H9 (cell line): ENCODE results near the gene KIRREL3. TPM values are rescaled to one million over a fixed set of nuclear protein-coding genes. Genes with fewer than 3 reads are reported as not detected.

Source experiments
- DNase-seq: peaks from one replicate; pipeline ENCODE4 v3.0.0-alpha.2; 2017
- H2AFZ ChIP-seq: one replicate; pipeline ENCODE4 v1.6.1; 2013; ENCODE audit warnings: mild to moderate bottlenecking, low read length, control low read depth, moderate library complexity
- H2AK5ac ChIP-seq: 2 replicates; pipeline ENCODE4 v1.6.1; 2013; ENCODE audit warnings: low read length, control low read depth, mixed read lengths; ENCODE audit not compliant: insufficient read length
- H2BK120ac ChIP-seq: one replicate; pipeline ENCODE4 v1.6.1; 2013; ENCODE audit warnings: low read depth, mild to moderate bottlenecking, low read length, control low read depth, inconsistent platforms; ENCODE audit not compliant: poor library complexity, severe bottlenecking
- H2BK12ac ChIP-seq: 2 replicates; pipeline ENCODE4 v1.6.1; 2013; ENCODE audit warnings: low read length, control low read depth, mixed read lengths, low read depth; ENCODE audit not compliant: insufficient read length
- H2BK15ac ChIP-seq: 2 replicates; pipeline ENCODE4 v1.6.1; 2013; ENCODE audit warnings: low read depth, low read length, control low read depth
- H2BK20ac ChIP-seq: one replicate; pipeline ENCODE4 v1.6.1; 2013; ENCODE audit warnings: low read depth, mild to moderate bottlenecking, low read length, control low read depth, inconsistent platforms; ENCODE audit not compliant: poor library complexity, severe bottlenecking
- H2BK5ac ChIP-seq: 2 replicates; pipeline ENCODE4 v1.6.1; 2013; ENCODE audit warnings: low read length, control low read depth, mixed read lengths; ENCODE audit not compliant: insufficient read length
- H3K14ac ChIP-seq: 2 replicates; pipeline ENCODE4 v1.6.1; 2013; ENCODE audit warnings: low read length, control low read depth; ENCODE audit not compliant: insufficient read depth
- H3K18ac ChIP-seq: 2 replicates; pipeline ENCODE4 v1.6.1; 2013; ENCODE audit warnings: low read depth, mild to moderate bottlenecking, mixed read lengths, low read length, control low read depth; ENCODE audit not compliant: insufficient read length
- H3K23ac ChIP-seq: 2 replicates; pipeline ENCODE4 v1.6.1; 2013; ENCODE audit warnings: low read length, control low read depth, mixed read lengths, low read depth; ENCODE audit not compliant: insufficient read length
- H3K23me2 ChIP-seq: 2 replicates; pipeline ENCODE4 v1.6.1; 2013; ENCODE audit warnings: low read depth, mild to moderate bottlenecking, mixed read lengths, low read length, control low read depth; ENCODE audit not compliant: insufficient read length, poor library complexity, severe bottlenecking
- H3K27ac ChIP-seq: 2 replicates; pipeline ENCODE4 v1.5.1; 2013; ENCODE audit warnings: low read length, control low read depth, mixed read lengths, low read depth; ENCODE audit not compliant: insufficient read length
- H3K27me3 ChIP-seq: 2 replicates; pipeline ENCODE4 v1.6.1; 2013; ENCODE audit warnings: low read length, control low read depth, inconsistent platforms; ENCODE audit not compliant: insufficient read depth
- H3K4ac ChIP-seq: 2 replicates; pipeline ENCODE4 v1.6.1; 2013; ENCODE audit warnings: low read depth, mild to moderate bottlenecking, control low read depth, inconsistent platforms, low read length, moderate library complexity
- H3K4me1 ChIP-seq: 2 replicates; pipeline ENCODE4 v1.6.1; 2013; ENCODE audit warnings: low read length, control low read depth, inconsistent platforms; ENCODE audit not compliant: insufficient read depth
- H3K4me2 ChIP-seq: 2 replicates; pipeline ENCODE4 v1.6.1; 2013; ENCODE audit warnings: low read length, control low read depth, mixed read lengths; ENCODE audit not compliant: insufficient read length, insufficient read depth
- H3K56ac ChIP-seq: 2 replicates; pipeline ENCODE4 v1.6.1; 2013; ENCODE audit warnings: low read depth, mild to moderate bottlenecking, mixed read lengths, low read length, control low read depth; ENCODE audit not compliant: insufficient read length
- H3K79me1 ChIP-seq: 2 replicates; pipeline ENCODE4 v1.6.1; 2013; ENCODE audit warnings: low read depth, mild to moderate bottlenecking, moderate library complexity, low read length, control low read depth, inconsistent platforms; ENCODE audit not compliant: insufficient read depth, poor library complexity, severe bottlenecking
- H3K79me2 ChIP-seq: 2 replicates; pipeline ENCODE4 v1.6.1; 2013; ENCODE audit warnings: low read length, control low read depth, inconsistent platforms; ENCODE audit not compliant: insufficient read depth
- H3K9ac ChIP-seq: 2 replicates; pipeline ENCODE4 v1.6.1; 2013; ENCODE audit warnings: low read length, control low read depth, mixed read lengths; ENCODE audit not compliant: insufficient read length; ENCODE audit errors: extremely low read depth
- H3K9me3 ChIP-seq: one replicate; pipeline ENCODE4 v1.6.1; 2013; ENCODE audit warnings: low read depth, low read length, inconsistent platforms; ENCODE audit not compliant: control insufficient read depth
- H3T11ph ChIP-seq: one replicate; pipeline ENCODE4 v1.6.1; 2013; ENCODE audit warnings: mild to moderate bottlenecking, low read length, control low read depth, inconsistent platforms
- H4K20me1 ChIP-seq: one replicate; pipeline ENCODE4 v1.6.1; 2013; ENCODE audit not compliant: control insufficient read depth, insufficient read length, insufficient read depth
- H4K5ac ChIP-seq: 2 replicates; pipeline ENCODE4 v1.6.1; 2013; ENCODE audit warnings: low read depth, mild to moderate bottlenecking, mixed read lengths, low read length, control low read depth; ENCODE audit not compliant: insufficient read length
- H4K8ac ChIP-seq: replicated peaks from 2 replicates; pipeline ENCODE4 v1.6.1; 2013; ENCODE audit warnings: low read length, control low read depth, mixed read lengths, low read depth; ENCODE audit not compliant: insufficient read length
- H4K91ac ChIP-seq: 2 replicates; pipeline ENCODE4 v1.6.1; 2013; ENCODE audit warnings: low read depth, mild to moderate bottlenecking, moderate library complexity, mixed read lengths, low read length, control low read depth; ENCODE audit not compliant: insufficient read length
- H3K27ac Mint-ChIP-seq, 3 experiments: 2 replicates in 2 of 3; 3 replicates in 1 of 3; pipeline ENCODE4 v1.8.0; 2020 to 2021; ENCODE audit warnings: mixed read lengths in 3 of 3, mild to moderate bottlenecking in 1 of 3, moderate library complexity in 1 of 3
- H3K27me3 Mint-ChIP-seq: 2 replicates; pipeline ENCODE4 v1.8.0; 2021; ENCODE audit warnings: low read depth, mild to moderate bottlenecking, moderate library complexity, mixed read lengths
- H3K36me3 Mint-ChIP-seq, 3 experiments: 2 replicates in 2 of 3; 3 replicates in 1 of 3; pipeline ENCODE4 v1.8.0; 2020 to 2021; ENCODE audit warnings: low read depth in 3 of 3, mixed read lengths in 3 of 3; ENCODE audit not compliant: insufficient read depth in 1 of 3
- H3K4me1 Mint-ChIP-seq, 2 experiments: 2 replicates each; pipeline ENCODE4 v1.8.0; 2020; ENCODE audit warnings: mixed read lengths in 2 of 2
- H3K4me3 Mint-ChIP-seq, 2 experiments: 2 replicates in 1 of 2; 3 replicates in 1 of 2; pipeline ENCODE4 v1.8.0; 2020 to 2021; ENCODE audit warnings: mild to moderate bottlenecking in 2 of 2, mixed read lengths in 2 of 2, moderate library complexity in 1 of 2
- H3K9me3 Mint-ChIP-seq, 2 experiments: 2 replicates in 1 of 2; 3 replicates in 1 of 2; pipeline ENCODE4 v1.8.0; 2020; ENCODE audit warnings: mild to moderate bottlenecking in 2 of 2, mixed read lengths in 2 of 2, moderate library complexity in 1 of 2
- WGBS: extraction: QIAGEN DNeasy Blood & Tissue Kit; methylation state at CpG from one replicate; pipeline ENCODE4 v1.1.7; 2013; ENCODE audit warnings: missing lambda C conversion rate, low lambda C conversion rate, mixed read lengths; ENCODE audit not compliant: insufficient read length; ENCODE audit errors: extremely low coverage; 5-methylcytosine and 5-hydroxymethylcytosine counted together
- total RNA-seq: library from RNA; stranded (reverse); gene quantifications from 2 replicates; pipeline ENCODE4 v1.2.1, GENCODE V29; 2021
- TF ChIP-seq, protein P1 (sequence below): fragments of 200-600 bp; sonication (generic); conservative IDR thresholded peaks from 3 replicates; pipeline ENCODE4 v1.8.0; 2021; ENCODE audit warnings: antibody characterized with exemption, mild to moderate bottlenecking

The KIRREL3 gene
- total RNA-seq, 1 experiment from 2014 or later: 0.17 TPM

DNA sequence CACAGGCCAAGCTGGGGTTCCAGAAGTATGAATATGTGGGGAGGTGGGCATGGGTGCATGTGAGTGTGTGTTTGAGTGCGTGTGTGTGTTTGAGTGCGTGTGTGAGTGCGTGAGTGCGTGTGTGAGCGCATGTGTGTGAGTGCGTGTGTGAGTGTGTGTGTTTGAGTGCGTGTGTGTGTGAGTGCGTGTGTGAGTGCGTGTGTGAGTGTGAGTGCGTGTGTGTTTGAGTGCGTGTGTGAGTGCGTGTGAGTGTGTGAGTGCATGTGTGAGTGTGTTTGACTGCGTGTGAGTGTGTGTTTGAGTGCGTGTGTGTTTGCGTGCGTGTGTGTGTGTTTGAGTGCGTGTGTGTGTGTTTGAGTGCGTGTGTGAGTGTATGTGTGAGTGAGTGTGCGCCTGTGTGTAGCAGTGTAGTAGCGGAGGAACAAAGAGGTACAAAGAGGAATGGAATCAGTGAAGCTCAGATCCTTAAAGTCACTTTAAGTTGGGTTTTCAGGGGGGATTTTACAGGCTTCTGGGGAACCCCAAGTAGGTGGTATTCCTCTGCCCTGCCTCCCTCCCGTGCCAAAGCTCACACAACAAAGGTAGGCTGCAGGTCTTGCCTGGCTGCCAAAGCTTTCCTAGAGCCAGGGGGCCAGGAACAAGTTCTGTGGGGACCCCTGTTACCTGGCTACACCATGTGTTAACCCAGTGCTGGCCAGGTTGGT lies 137.1 kb downstream of the KIRREL3 start:
- H3K79me1 ChIP-seq: no peaks in the 10 kb centered on the region
- no peak overlapping the region for H2BK120ac ChIP-seq
- no peak overlapping the region for H2BK20ac ChIP-seq
- Mint-ChIP-seq H3K4me3 (no peak overlapping the region; a peak in 1 of 5 replicates), H3K27me3 (peaks cover 6% of the 10 kb centered on the region), H3K27ac (peak overlapping the region in 1 of 3 experiments; percentile 14; a peak in 1 of 7 replicates), H3K4me1 (peaks cover 4 to 18% of the 10 kb centered on the region in 2 experiments; a peak in 3 of 4 replicates), H3K36me3 (no peaks in the 10 kb centered on the region; a peak in 1 of 7 replicates), H3K9me3 (no peaks in the 10 kb centered on the region; a peak in 2 of 5 replicates)
- H2BK12ac ChIP-seq: no peak overlapping the region
- H4K20me1 ChIP-seq: no peaks in the 10 kb centered on the region
- H2BK5ac ChIP-seq: no peak overlapping the region
- 100% methylated on average over 6 of the region's 21 CpGs for WGBS
- no peak overlapping the region for H3K14ac ChIP-seq
- no peaks in the 10 kb centered on the region for H3K27me3 ChIP-seq
- no peaks in the 10 kb centered on the region for H3K23me2 ChIP-seq
- no peak overlapping the region for H2BK15ac ChIP-seq
- TF ChIP-seq, protein P1, sequence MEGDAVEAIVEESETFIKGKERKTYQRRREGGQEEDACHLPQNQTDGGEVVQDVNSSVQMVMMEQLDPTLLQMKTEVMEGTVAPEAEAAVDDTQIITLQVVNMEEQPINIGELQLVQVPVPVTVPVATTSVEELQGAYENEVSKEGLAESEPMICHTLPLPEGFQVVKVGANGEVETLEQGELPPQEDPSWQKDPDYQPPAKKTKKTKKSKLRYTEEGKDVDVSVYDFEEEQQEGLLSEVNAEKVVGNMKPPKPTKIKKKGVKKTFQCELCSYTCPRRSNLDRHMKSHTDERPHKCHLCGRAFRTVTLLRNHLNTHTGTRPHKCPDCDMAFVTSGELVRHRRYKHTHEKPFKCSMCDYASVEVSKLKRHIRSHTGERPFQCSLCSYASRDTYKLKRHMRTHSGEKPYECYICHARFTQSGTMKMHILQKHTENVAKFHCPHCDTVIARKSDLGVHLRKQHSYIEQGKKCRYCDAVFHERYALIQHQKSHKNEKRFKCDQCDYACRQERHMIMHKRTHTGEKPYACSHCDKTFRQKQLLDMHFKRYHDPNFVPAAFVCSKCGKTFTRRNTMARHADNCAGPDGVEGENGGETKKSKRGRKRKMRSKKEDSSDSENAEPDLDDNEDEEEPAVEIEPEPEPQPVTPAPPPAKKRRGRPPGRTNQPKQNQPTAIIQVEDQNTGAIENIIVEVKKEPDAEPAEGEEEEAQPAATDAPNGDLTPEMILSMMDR: no peak
- no peaks in the 10 kb centered on the region for H3K9me3 ChIP-seq
- H3K4me1 ChIP-seq: no peaks in the 10 kb centered on the region
- H2AFZ ChIP-seq: no peak overlapping the region
- peak; percentile 23 for DNase-seq
- H3K4ac ChIP-seq: no peak overlapping the region
- H4K8ac ChIP-seq: no peak overlapping the region
- H3K18ac ChIP-seq: no peak overlapping the region
- H3K27ac ChIP-seq: no peak overlapping the region
- no peak overlapping the region for H2AK5ac ChIP-seq
- H4K5ac ChIP-seq: peak overlapping the region; percentile 3
- H3K4me2 ChIP-seq: no peak overlapping the region
- no peaks in the 10 kb centered on the region for H3K79me2 ChIP-seq
- no peak overlapping the region for H3T11ph ChIP-seq
- H3K9ac ChIP-seq: no peak overlapping the region
- no peak overlapping the region for H3K23ac ChIP-seq
- H4K91ac ChIP-seq: no peak overlapping the region
- no peak overlapping the region for H3K56ac ChIP-seq
